Measurements from ENCODE around the gene CDT1. TPM values are rescaled to one million over a fixed set of nuclear protein-coding genes. Genes with fewer than 3 reads are reported as not detected.

CDT1 gene
- total and polyA plus RNA-seq, 3 donors from 2014 or later = 11.9 to 19.1 (median 14.9) TPM

GRCh38 chr16:88825146-88825545 is 21.6 kb downstream of the CDT1 start:
- no peak for DNase-seq
- Histone ChIP-seq H3K4me1 (no peaks in the 10 kb centered on the region), H3K9me3 (no peaks in the 10 kb centered on the region), H3K27me3 (no peaks in the 10 kb centered on the region), H3K4me3 (no peak overlapping the region), H3K27ac (no peak overlapping the region), H3K36me3 (ENCODE audit: low read depth, missing control alignments) (no peaks in the 10 kb centered on the region)
- TF ChIP-seq POLR2A (IDR thresholded peaks at IDR 0.05) = no peak
- TF ChIP-seq CTCF (IDR thresholded peaks at IDR 0.05) = no peak
- WGBS, 2 donors = 92% methylated on average over 4 to 12 of the region's 12 CpGs
- intact Hi-C loops (cut with DNase I; ENCODE audit: low total_unique reads) = no loop called here

- no peak overlapping the region for H3K27ac ChIP-seq
- DNase-seq = no peak
- intact Hi-C loops (cut with DNase I; ENCODE audit: low total_unique reads) = no loop called here
- H3K4me1 ChIP-seq = no peaks in the 10 kb centered on the region
- TF ChIP-seq POLR2A (IDR thresholded peaks at IDR 0.05) (no peak), CTCF (IDR thresholded peaks at IDR 0.05) (no peak)
- H3K27me3 ChIP-seq = no peaks in the 10 kb centered on the region
- H3K4me3 ChIP-seq = no peak overlapping the region
- no peaks in the 10 kb centered on the region for H3K36me3 ChIP-seq (ENCODE audit: low read depth, missing control alignments)
- 96 to 98% methylated on average over 17 to 26 of the region's 26 CpGs for WGBS, 2 donors
- H3K9me3 ChIP-seq = no peaks in the 10 kb centered on the region
Observed at GRCh38 chr16:88826070-88826840, 22.7 kb downstream of the CDT1 start.

DNA sequence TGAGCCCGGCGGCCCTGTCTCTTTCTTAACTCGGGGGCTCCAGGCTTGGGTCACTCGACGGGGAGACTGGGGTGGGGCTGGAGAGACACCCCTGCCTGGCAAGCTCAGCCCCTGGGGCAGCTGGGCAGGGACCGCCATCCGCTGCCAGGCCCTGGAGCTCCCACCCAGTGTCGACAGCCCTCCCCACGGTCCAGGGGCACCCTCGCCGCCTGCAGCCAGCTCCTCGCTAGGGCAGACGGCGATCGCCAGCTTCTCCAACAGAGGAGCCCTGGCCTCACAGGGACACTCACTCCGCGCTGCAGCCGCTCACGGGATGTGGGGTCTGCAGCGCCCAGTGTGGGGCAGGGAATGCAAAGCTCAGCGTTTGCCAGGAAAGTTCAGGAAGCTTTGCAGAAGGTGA is 24.1 kb downstream of the CDT1 start:
- WGBS, 2 donors = 93 to 95% methylated on average over 6 to 21 of the region's 21 CpGs
- TF ChIP-seq POLR2A (IDR thresholded peaks at IDR 0.05) (no peak), CTCF (IDR thresholded peaks at IDR 0.05) (no peak)
- no peaks in the 10 kb centered on the region for H3K4me1 ChIP-seq
- H3K4me3 ChIP-seq = no peak overlapping the region
- H3K9me3 ChIP-seq = no peaks in the 10 kb centered on the region
- DNase-seq = no peak
- intact Hi-C loops (cut with DNase I; ENCODE audit: low total_unique reads) = no loop called here
- no peak overlapping the region for H3K27ac ChIP-seq
- H3K27me3 ChIP-seq = no peaks in the 10 kb centered on the region
- H3K36me3 ChIP-seq (ENCODE audit: low read depth, missing control alignments) = no peaks in the 10 kb centered on the region

DNA sequence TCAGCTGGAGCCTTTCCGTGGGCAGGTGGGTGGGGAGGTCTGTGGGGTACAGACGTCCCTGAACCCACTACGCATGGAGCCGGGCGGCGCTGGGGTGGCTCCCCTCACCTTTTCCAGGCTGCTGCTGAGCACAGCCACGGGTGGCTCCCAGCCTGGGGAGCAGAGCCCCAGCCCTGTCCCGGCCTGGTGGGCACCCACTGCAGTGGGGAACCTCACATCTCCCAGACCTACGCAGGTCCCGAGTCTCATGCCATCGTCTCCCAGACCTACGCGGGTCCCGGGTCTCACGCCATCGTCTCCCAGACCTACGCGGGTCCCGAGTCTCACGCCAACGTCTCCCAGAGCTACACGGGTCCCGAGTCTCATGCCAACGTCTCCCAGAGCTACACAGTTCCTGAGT is 25.1 kb downstream of the CDT1 start:
- WGBS, 2 donors = 87 to 92% methylated on average over 23 to 24 of the region's 24 CpGs
- intact Hi-C loops (cut with DNase I; ENCODE audit: low total_unique reads) = no loop called here
- Histone ChIP-seq H3K4me1 (no peaks in the 10 kb centered on the region), H3K4me3 (no peak overlapping the region), H3K36me3 (ENCODE audit: low read depth, missing control alignments) (no peaks in the 10 kb centered on the region), H3K27ac (no peak overlapping the region), H3K27me3 (no peaks in the 10 kb centered on the region), H3K9me3 (no peaks in the 10 kb centered on the region)
- TF ChIP-seq POLR2A (IDR thresholded peaks at IDR 0.05) (no peak), CTCF (IDR thresholded peaks at IDR 0.05) (no peak)
- no peak for DNase-seq

DNA sequence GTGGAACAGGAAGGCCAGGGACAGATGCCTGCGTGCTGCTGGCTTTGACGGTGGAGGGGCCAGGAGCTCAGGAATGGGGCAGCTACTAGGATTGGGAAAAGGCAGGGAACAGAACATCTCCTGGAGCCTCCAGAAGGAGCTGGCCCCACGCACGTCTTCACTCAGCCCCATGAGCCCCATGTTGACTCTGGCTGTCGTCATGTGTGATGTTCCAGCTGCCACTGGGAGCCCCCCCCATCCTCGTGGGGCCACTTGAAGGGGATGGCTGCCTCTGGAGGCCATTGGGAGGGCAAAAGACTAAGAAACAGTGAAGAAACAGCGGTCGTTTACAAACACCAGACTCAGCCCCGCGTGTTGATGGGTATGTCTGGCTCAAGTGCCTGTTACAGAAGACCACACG is 26.7 kb downstream of the CDT1 start:
- DNase-seq = peak; percentile 64
- Histone ChIP-seq H3K9me3 (no peaks in the 10 kb centered on the region), H3K4me3 (no peak overlapping the region), H3K4me1 (no peaks in the 10 kb centered on the region), H3K27me3 (no peaks in the 10 kb centered on the region), H3K27ac (no peak overlapping the region), H3K36me3 (ENCODE audit: low read depth, missing control alignments) (no peaks in the 10 kb centered on the region)
- no peak for TF ChIP-seq CTCF (IDR thresholded peaks at IDR 0.05)
- TF ChIP-seq POLR2A (IDR thresholded peaks at IDR 0.05) = no peak
- 61 to 72% methylated on average over 11 of the region's 11 CpGs for WGBS, 2 donors
- intact Hi-C loops (cut with DNase I; ENCODE audit: low total_unique reads) = no loop called here

Data from testis (tissue), 3 donors.